HEK293 (cell line): ENCODE results near the gene OSBPL1A.

Experiments
- CTCF ChIA-PET: fragments of 350-600 bp; formaldehyde crosslinking; extraction: SDS; loops from one replicate; lab custom pipeline; 2021; ENCODE audit warnings: antibody characterized with exemption; lab: Yijun Ruan, JAX
- POLR2A ChIA-PET: fragments of 300-600 bp; formaldehyde crosslinking; extraction: SDS; loops from one replicate; lab custom pipeline; 2020; ENCODE audit warnings: antibody characterized with exemption, inconsistent platforms; lab: Yijun Ruan, JAX
- H3K27ac ChIP-seq: fragments of 200-500 bp; sonication (Bioruptor generic); 2 replicates; pipeline ENCODE4 v1.5.1; 2014; ENCODE audit warnings: low read depth, low read length, control low read depth, inconsistent platforms; ENCODE audit errors: extremely low read depth
- H3K36me3 ChIP-seq, 2 experiments: fragments of 200-500 bp in 1 of 2; sonication (Bioruptor generic) in 1 of 2; 1 replicate in 1 of 2; 2 replicates in 1 of 2; pipeline ENCODE4 v1.5.1; 2014 to 2017; ENCODE audit warnings: inconsistent platforms in 2 of 2, low read length in 2 of 2; ENCODE audit not compliant: control insufficient read depth in 2 of 2, insufficient read depth in 1 of 2
- H3K4me1 ChIP-seq: fragments of 200-500 bp; sonication (Bioruptor generic); 2 replicates; pipeline ENCODE4 v1.5.1; 2014; ENCODE audit warnings: mild to moderate bottlenecking, low read length, inconsistent platforms; ENCODE audit not compliant: control insufficient read depth, insufficient read depth
- H3K4me3 ChIP-seq: 2 replicates; pipeline ENCODE4 v1.5.1; 2011; ENCODE audit warnings: low read depth, mild to moderate bottlenecking, control low read depth, low read length, moderate library complexity
- H3K9me3 ChIP-seq: fragments of 200-500 bp; sonication (Bioruptor generic); 2 replicates; pipeline ENCODE4 v1.5.1; 2014; ENCODE audit warnings: low read depth, low read length, inconsistent platforms; ENCODE audit not compliant: control insufficient read depth, insufficient read depth
- BCL6B ChIP-seq: fragments of 450-650 bp; formaldehyde crosslinking; IDR thresholded peaks from 2 replicates; pipeline ENCODE4 v1.5.1; 2017; ENCODE audit warnings: missing biosample characterization, missing genetic modification characterization
- ELK4 ChIP-seq: IDR thresholded peaks from 2 replicates; pipeline ENCODE4 v1.6.1; 2011; ENCODE audit warnings: mild to moderate bottlenecking, low read depth, low read length, borderline replicate concordance
- GLIS1 ChIP-seq: fragments of 450-650 bp; formaldehyde crosslinking; IDR thresholded peaks from 2 replicates; pipeline ENCODE4 v1.5.1; 2016; ENCODE audit warnings: missing biosample characterization, missing genetic modification characterization
- PRDM10 ChIP-seq: fragments of 450-650 bp; formaldehyde crosslinking; IDR thresholded peaks from 2 replicates; pipeline ENCODE4 v1.5.1; 2016; ENCODE audit warnings: missing biosample characterization, missing genetic modification characterization
- WT1 ChIP-seq: fragments of 450-650 bp; formaldehyde crosslinking; IDR thresholded peaks from 2 replicates; pipeline ENCODE4 v1.5.1; 2016; ENCODE audit warnings: missing biosample characterization, missing genetic modification characterization
- ZBTB20 ChIP-seq: fragments of 450-650 bp; formaldehyde crosslinking; IDR thresholded peaks from 2 replicates; pipeline ENCODE4 v1.5.1; 2016; ENCODE audit warnings: missing biosample characterization, missing genetic modification characterization
- ZEB2 ChIP-seq: fragments of 450-650 bp; formaldehyde crosslinking; IDR thresholded peaks from 2 replicates; pipeline ENCODE4 v1.5.1; 2016; ENCODE audit warnings: missing biosample characterization, missing genetic modification characterization
- ZNF138 ChIP-seq: fragments of 450-650 bp; formaldehyde crosslinking; IDR thresholded peaks from 2 replicates; pipeline ENCODE4 v1.5.1; 2016; ENCODE audit warnings: missing biosample characterization, missing genetic modification characterization, borderline replicate concordance
- ZNF266 ChIP-seq: fragments of 450-650 bp; formaldehyde crosslinking; IDR thresholded peaks from 2 replicates; pipeline ENCODE4 v1.5.1; 2016; ENCODE audit warnings: missing biosample characterization, missing genetic modification characterization, low read depth
- ZNF274 ChIP-seq, 2 experiments: fragments of 200-500 bp in 1 of 2; fragments of 450-650 bp in 1 of 2; sonication (Bioruptor generic) in 1 of 2; formaldehyde crosslinking in 1 of 2; IDR thresholded peaks; 2 replicates each; pipeline versions ENCODE4 v1.5.1 to v1.6.1; 2014 to 2016; ENCODE audit warnings: borderline replicate concordance in 1 of 2, inconsistent platforms in 1 of 2, low read length in 1 of 2, missing biosample characterization in 1 of 2, missing genetic modification characterization in 1 of 2
- ZNF292 ChIP-seq: fragments of 450-650 bp; formaldehyde crosslinking; IDR thresholded peaks from 2 replicates; pipeline ENCODE4 v1.5.1; 2016; ENCODE audit warnings: low read depth, missing biosample characterization, missing genetic modification characterization, borderline replicate concordance
- ZNF398 ChIP-seq: fragments of 450-650 bp; formaldehyde crosslinking; IDR thresholded peaks from 2 replicates; pipeline ENCODE4 v1.5.1; 2017; ENCODE audit warnings: missing biosample characterization, missing genetic modification characterization
- ZNF544 ChIP-seq: fragments of 450-650 bp; formaldehyde crosslinking; IDR thresholded peaks from 2 replicates; pipeline ENCODE4 v1.5.0; 2017; ENCODE audit warnings: missing biosample characterization, missing genetic modification characterization
- ZNF600 ChIP-seq: fragments of 450-650 bp; formaldehyde crosslinking; IDR thresholded peaks from 2 replicates; pipeline ENCODE4 v1.5.1; 2016; ENCODE audit warnings: missing biosample characterization, missing genetic modification characterization
- ZNF624 ChIP-seq: fragments of 450-650 bp; formaldehyde crosslinking; IDR thresholded peaks from 2 replicates; pipeline ENCODE4 v1.5.1; 2017; ENCODE audit warnings: missing biosample characterization, missing genetic modification characterization
- ZNF660 ChIP-seq: fragments of 450-650 bp; IDR thresholded peaks from 2 replicates; pipeline ENCODE4 v1.5.1; 2018; ENCODE audit warnings: missing biosample characterization, mild to moderate bottlenecking, missing genetic modification characterization
- ZNF747 ChIP-seq: fragments of 450-650 bp; formaldehyde crosslinking; IDR thresholded peaks from 2 replicates; pipeline ENCODE4 v1.5.1; 2016; ENCODE audit warnings: missing biosample characterization, missing genetic modification characterization
- ZNF768 ChIP-seq: fragments of 450-650 bp; formaldehyde crosslinking; IDR thresholded peaks from 2 replicates; pipeline ENCODE4 v1.5.1; 2018; ENCODE audit warnings: missing biosample characterization, mild to moderate bottlenecking, missing genetic modification characterization
- ZNF777 ChIP-seq: fragments of 450-650 bp; formaldehyde crosslinking; IDR thresholded peaks from 2 replicates; pipeline ENCODE4 v1.5.1; 2017; ENCODE audit warnings: missing biosample characterization, missing genetic modification characterization, borderline replicate concordance
- ZNF830 ChIP-seq: fragments of 450-650 bp; IDR thresholded peaks from 2 replicates; pipeline ENCODE4 v1.5.0; 2018; ENCODE audit warnings: missing biosample characterization, missing genetic modification characterization, low read depth, mild to moderate bottlenecking, moderate library complexity
- ZSCAN4 ChIP-seq: fragments of 450-650 bp; formaldehyde crosslinking; IDR thresholded peaks from 2 replicates; pipeline ENCODE4 v1.5.1; 2017; ENCODE audit warnings: missing biosample characterization, missing genetic modification characterization

OSBPL1A gene

GRCh38 chr18:24427484-24427883 lies 29.9 kb upstream of the OSBPL1A start (continued):
- peak; percentile 93 for TF ChIP-seq PRDM10 (tag by site-specific recombination)
- TF ChIP-seq ZSCAN4 (tag by site-specific recombination): no peak
- TF ChIP-seq ZNF266 (tag by site-specific recombination): no peak
- no peak for TF ChIP-seq WT1 (tag by site-specific recombination)
- no peak for TF ChIP-seq ZNF768 (tag by site-specific recombination)
- TF ChIP-seq ZNF747 (tag by site-specific recombination): no peak
- TF ChIP-seq ZNF777 (tag by site-specific recombination): no peak
- TF ChIP-seq ZEB2: no peak
- no peak for TF ChIP-seq ZNF660 (tag by site-specific recombination)
- no peak for TF ChIP-seq ZNF544 (tag by site-specific recombination)
- peak; percentile 30 for TF ChIP-seq ZNF398 (tag by site-specific recombination)
- TF ChIP-seq ELK4: no peak

GRCh38 chr18:24426398-24427294 lies 29.0 kb upstream of the OSBPL1A start, which contains the start of gene IMPACT:
IMPACT (plus strand) TSS chr18:24426670; CDS start chr18:24426757, 87 bp downstream.
- Histone ChIP-seq H3K4me1 (no peaks in the 10 kb centered on the region), H3K27ac (peak within 1 kb of the TSS; percentile 83), H3K9me3 (no peaks in the 10 kb centered on the region), H3K4me3 (peak within 1 kb of the TSS; percentile 82), H3K36me3 (peaks cover 16 to 18% of the 10 kb centered on the region in 2 experiments)
- ChIA-PET CTCF (interaction anchor here (0.6 kb wide), 1 partner anchor 63 kb away, joined by 3 read pairs; no protein-coding TSS in a partner anchor), POLR2A (interaction anchor here (0.5 to 1.9 kb wide), 14 partner anchors 9 to 936 kb away, joined by 3 to 16 read pairs (median 4); partner anchors contain the start of genes CABYR and OSBPL1A)
- TF ChIP-seq BCL6B (no peak), ZNF830 (no peak), GLIS1 (tag by site-specific recombination) (peak; percentile 27; the same call in 1 of the 2 replicates), PRDM10 (tag by site-specific recombination) (peak; percentile 89), ZNF624 (tag by site-specific recombination) (no peak), ZBTB20 (tag by site-specific recombination) (peak; percentile 61; the same call in 1 of the 2 replicates), ZNF274 (IDR thresholded peaks at IDR 0.05; ENCODE audit: low read length) (no peak), ZNF274 (tag by site-specific recombination; IDR thresholded peaks at IDR 0.05; ENCODE audit: borderline replicate concordance) (no peak), ZNF292 (tag by site-specific recombination) (no peak), ZNF600 (tag by site-specific recombination) (peak; percentile 78; the same call in 1 of the 2 replicates), ZNF138 (tag by site-specific recombination) (no peak)
